ENCODE data around the gene IL25. TPM values are rescaled to one million over a fixed set of nuclear protein-coding genes. Genes with fewer than 3 reads are reported as not detected.
A peak's percentile ranks its signal among the peaks of the same experiment; 100 is the strongest.

IL25 gene
- total RNA-seq (2012; rRNA removed) (not detected in 2 replicates), polyA plus RNA-seq (2012; rRNA removed) (not detected in 2 replicates), Bru-seq, nascent RNA (percentile 14 among the genes with signal in this experiment), BruChase-seq, experiment 1, labeled RNA remaining after a 6-hour chase (not detected), BruChase-seq, experiment 2, labeled RNA remaining after a 2-hour chase (not detected)
- not detected in 2 replicates for polyA plus RNA-seq (2012; cell fraction: cytosol; rRNA removed)
- not detected in 2 replicates for polyA plus RNA-seq (2012; cell fraction: nucleus; rRNA removed; ENCODE audit: low replicate concordance)
- long read RNA-seq: 0 reads

DNA sequence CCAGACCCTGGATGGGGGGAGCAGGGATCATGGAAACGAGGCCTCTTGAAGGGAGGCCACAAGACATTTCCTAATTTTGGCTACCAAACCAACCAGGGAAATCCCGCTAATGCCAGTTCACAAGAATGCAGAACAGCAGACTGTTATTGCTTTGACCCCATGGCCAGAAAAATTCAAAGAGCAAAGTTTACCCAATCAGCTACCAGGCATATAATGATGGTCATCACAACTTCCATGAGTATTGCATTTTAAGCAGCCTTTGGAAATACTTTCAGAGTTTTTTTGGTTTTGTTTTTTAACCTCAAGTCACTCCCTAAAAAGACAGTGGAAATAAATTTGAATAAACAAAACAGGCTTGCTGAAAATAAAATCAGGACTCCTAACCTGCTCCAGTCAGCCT, at the start of gene IL25:
Gene IL25 (plus strand): TSS at position 301 of the 400 bp plus-strand sequence.
- H2BK20ac ChIP-seq (ENCODE audit: low read depth, low read length): no peak within 1 kb of the TSS
- H2BK15ac ChIP-seq (ENCODE audit: low read depth, low read length): no peak within 1 kb of the TSS
- no peak within 1 kb of the TSS for H3K18ac ChIP-seq (ENCODE audit: low read depth, low read length)
- no peak for DNase-seq
- no CpG with 5 or more reads among the region's 2 CpGs for WGBS, 2 experiments (ENCODE audit: extremely low coverage in 2 of 2, insufficient read length in 1 of 2)
- no peak within 1 kb of the TSS for H4K5ac ChIP-seq (ENCODE audit: low read depth, low read length)
- no peak within 1 kb of the TSS for H3K23ac ChIP-seq (ENCODE audit: low read depth, low read length)
- no peak within 1 kb of the TSS for H4K91ac ChIP-seq (ENCODE audit: insufficient read depth, low read depth, low read length)
- intact Hi-C loops (cut with micrococcal nuclease) (no loop called here), in situ Hi-C loops (cut with MboI; ENCODE audit: low sequenced_read_pairs) (loop anchor here (10.0 kb wide), 1 partner anchor 48 kb away; the partner anchor contains the start of gene PABPN1), dilution Hi-C loops (cut with HindIII; ENCODE audit: low sequenced_read_pairs, unreplicated experiment) (no loop called here)
- no peaks in the 10 kb centered on the region for H3K4me1 ChIP-seq (ENCODE audit: control insufficient read depth, insufficient read depth, low read length)
- no peak within 1 kb of the TSS for H3K27ac ChIP-seq (ENCODE audit: insufficient read depth, low read length)
- TF ChIP-seq MAFK (IDR thresholded peaks at IDR 0.05; ENCODE audit: low read depth, low read length) (no peak), SMC3 (IDR thresholded peaks at IDR 0.05; ENCODE audit: low read depth, low read length) (no peak), RFX5 (IDR thresholded peaks at IDR 0.05; ENCODE audit: low read depth, low read length) (no peak)
- H3K79me1 ChIP-seq (ENCODE audit: low read depth in 1 of 2, low read length in 2 of 2): no peaks in the 10 kb centered on the region
- peaks cover 48% of the 10 kb centered on the region for H3K27me3 ChIP-seq (ENCODE audit: control insufficient read depth, insufficient read depth, low read length)
- no peak within 1 kb of the TSS for H3K4me3 ChIP-seq (ENCODE audit: insufficient read depth, low read depth, low read length)
- H2AK5ac ChIP-seq (ENCODE audit: low read depth, low read length): no peak within 1 kb of the TSS
- no peak within 1 kb of the TSS for H3K14ac ChIP-seq (replicated peaks; ENCODE audit: low read depth, low read length)
- no peak within 1 kb of the TSS for H3K9ac ChIP-seq (ENCODE audit: low read depth, low read length)
- ChIA-PET CTCF (no interaction called here), POLR2A (ENCODE audit: unreplicated experiment) (no interaction called here)
- H3K9me3 ChIP-seq (ENCODE audit: control insufficient read depth, insufficient read depth, low read length): no peaks in the 10 kb centered on the region
- no peaks in the 10 kb centered on the region for H3K36me3 ChIP-seq (ENCODE audit: control insufficient read depth, insufficient read depth, low read length)
- no peaks in the 10 kb centered on the region for H4K20me1 ChIP-seq (ENCODE audit: insufficient read depth, low read length)
- H2AK9ac ChIP-seq (replicated peaks; ENCODE audit: low read depth, low read length, poor library complexity): no peak within 1 kb of the TSS
- H2AFZ ChIP-seq (replicated peaks; ENCODE audit: low read length, poor library complexity): no peak within 1 kb of the TSS
- no peak within 1 kb of the TSS for H3K4ac ChIP-seq (ENCODE audit: low read depth, low read length)
- H4K8ac ChIP-seq (ENCODE audit: low read depth in 2 of 2, low read length in 2 of 2): no peak within 1 kb of the TSS
- 0 out of 2 replicates have a peak, but pooled peaks cover 2% of the 10 kb centered on the region for H3K9me1 ChIP-seq (ENCODE audit: insufficient read depth, low read length)
- no peak within 1 kb of the TSS for H2BK5ac ChIP-seq (ENCODE audit: low read depth, low read length, poor library complexity, severe bottlenecking)
- no peak within 1 kb of the TSS for H3K4me2 ChIP-seq (ENCODE audit: low read depth, low read length)
- no peak for ATAC-seq (ENCODE audit: low read depth)
- H2BK120ac ChIP-seq (ENCODE audit: low read depth, low read length): no peak within 1 kb of the TSS
- BruUV-seq (replicated peaks): no TSS peak
- no peak within 1 kb of the TSS for H3K56ac ChIP-seq (ENCODE audit: extremely low read depth, insufficient read depth, low read length)
